Mesodermal cell (in vitro differentiated cells): ENCODE data around the gene TMPRSS7.
A peak's percentile ranks its signal among the peaks of the same experiment; 100 is the strongest.

Experiments used
- H3K27ac ChIP-seq: 2 replicates; pipeline ENCODE4 v1.7.0; 2013; ENCODE audit warnings: mild to moderate bottlenecking, low read depth, low read length, moderate library complexity; ENCODE audit not compliant: severe bottlenecking
- H3K36me3 ChIP-seq: 2 replicates; pipeline ENCODE4 v1.7.1; 2013; ENCODE audit warnings: mild to moderate bottlenecking, low read length, moderate library complexity; ENCODE audit not compliant: control insufficient read depth, insufficient read depth
- H3K4me1 ChIP-seq: one replicate; pipeline ENCODE4 v1.7.1; 2013; ENCODE audit warnings: mild to moderate bottlenecking, low read length; ENCODE audit not compliant: insufficient read depth, control insufficient read depth, poor library complexity, severe bottlenecking
- H3K4me3 ChIP-seq: 2 replicates; pipeline ENCODE4 v1.7.0; 2013; ENCODE audit warnings: low read length, control low read depth, mild to moderate bottlenecking; ENCODE audit not compliant: insufficient read depth, poor library complexity, severe bottlenecking; ENCODE audit errors: extremely low read depth
- H3K9me3 ChIP-seq: 2 replicates; pipeline ENCODE4 v1.7.1; 2013; ENCODE audit warnings: mild to moderate bottlenecking, low read length, moderate library complexity; ENCODE audit not compliant: control insufficient read depth
- WGBS, 2 experiments: methylation state at CpG; one replicate each; pipeline ENCODE4 v1.1.5; 2013; ENCODE audit warnings: missing lambda C conversion rate in 2 of 2; ENCODE audit not compliant: insufficient coverage in 2 of 2; 5-methylcytosine and 5-hydroxymethylcytosine counted together

TMPRSS7 gene

GRCh38 chr3:112013058-112013783 is 21.3 kb upstream of the TMPRSS7 start:
- 51 to 71% methylated on average over 12 to 15 of the region's 19 CpGs for WGBS, 2 experiments
- no peaks in the 10 kb centered on the region for H3K9me3 ChIP-seq
- H3K27ac ChIP-seq, result no peak overlapping the region
- H3K4me3 ChIP-seq, result no peak overlapping the region
- no peaks in the 10 kb centered on the region for H3K4me1 ChIP-seq
- H3K36me3 ChIP-seq, result no peaks in the 10 kb centered on the region

DNA sequence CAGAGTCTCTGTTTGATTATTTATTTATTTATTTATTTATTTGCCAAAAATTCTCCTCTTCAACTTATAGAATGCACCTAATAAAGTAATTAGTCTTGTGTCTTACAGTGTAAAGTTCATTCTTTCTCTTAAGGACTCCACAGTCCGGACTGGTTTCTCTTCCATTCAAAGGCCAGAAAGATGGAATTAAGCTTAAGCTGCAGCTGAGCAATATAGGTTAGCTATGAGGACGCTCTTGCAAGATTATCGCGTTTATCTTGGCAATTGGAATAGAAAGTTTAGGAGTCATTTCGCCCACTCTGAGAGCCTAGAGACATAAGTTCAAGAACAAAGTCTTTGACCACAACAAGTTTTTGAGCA is 20.8 kb upstream of the TMPRSS7 start:
- no peak overlapping the region for H3K4me3 ChIP-seq
- no peaks in the 10 kb centered on the region for H3K36me3 ChIP-seq
- WGBS, 2 experiments, result 80 to 82% methylated on average over 4 to 5 of the region's 5 CpGs
- H3K9me3 ChIP-seq, result no peaks in the 10 kb centered on the region
- H3K4me1 ChIP-seq, result no peaks in the 10 kb centered on the region
- H3K27ac ChIP-seq, result no peak overlapping the region

- no peak overlapping the region for H3K27ac ChIP-seq
- H3K9me3 ChIP-seq, result peaks cover 6% of the 10 kb centered on the region
- peaks cover 4% of the 10 kb centered on the region for H3K4me1 ChIP-seq
- no peaks in the 10 kb centered on the region for H3K36me3 ChIP-seq
- no peak overlapping the region for H3K4me3 ChIP-seq
Observed at GRCh38 chr3:112017091-112017490, 17.4 kb upstream of the TMPRSS7 start.

- H3K4me1 ChIP-seq, result peaks cover 4% of the 10 kb centered on the region
- H3K4me3 ChIP-seq, result no peak overlapping the region
- H3K9me3 ChIP-seq, result peaks cover 6% of the 10 kb centered on the region
- H3K27ac ChIP-seq, result no peak overlapping the region
- no peaks in the 10 kb centered on the region for H3K36me3 ChIP-seq
- 80 to 95% methylated on average over 3 to 4 of the region's 4 CpGs for WGBS, 2 experiments
Observed at GRCh38 chr3:112018712-112019111, 15.8 kb upstream of the TMPRSS7 start.

DNA sequence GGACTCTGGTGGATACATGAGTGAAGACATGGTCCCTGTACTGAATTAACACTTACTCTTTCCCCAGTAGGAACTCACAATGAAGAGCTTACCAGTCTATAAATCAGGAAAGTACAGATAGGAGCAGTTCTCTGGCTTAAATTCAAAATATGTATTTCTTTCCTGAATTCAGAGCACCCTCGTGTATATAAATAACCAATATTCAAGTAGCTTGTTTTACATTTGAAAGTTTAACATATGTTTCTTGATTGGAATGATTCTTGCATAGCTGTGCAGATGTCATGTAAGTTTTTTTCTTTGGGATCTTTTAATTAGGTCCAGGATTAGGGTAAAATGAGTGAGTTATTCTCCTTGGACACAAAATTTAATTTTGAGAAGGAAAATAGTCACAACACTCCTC is 14.8 kb upstream of the TMPRSS7 start:
- H3K36me3 ChIP-seq, result no peaks in the 10 kb centered on the region
- H3K9me3 ChIP-seq, result peaks cover 6% of the 10 kb centered on the region
- no peak overlapping the region for H3K27ac ChIP-seq
- H3K4me1 ChIP-seq, result peaks cover 4% of the 10 kb centered on the region
- no peak overlapping the region for H3K4me3 ChIP-seq
- WGBS, 2 experiments, result no CpG with 5 or more reads among the region's 1 CpG

GRCh38 chr3:112020674-112021085 is 13.9 kb upstream of the TMPRSS7 start:
- Histone ChIP-seq H3K4me3 (no peak overlapping the region), H3K9me3 (peaks cover 6% of the 10 kb centered on the region), H3K27ac (peak overlapping the region; percentile 63), H3K36me3 (no peaks in the 10 kb centered on the region), H3K4me1 (peaks cover 4% of the 10 kb centered on the region)
- WGBS, 2 experiments, result no CpG with 5 or more reads among the region's 1 CpG

GRCh38 chr3:112027142-112027541 is 7.4 kb upstream of the TMPRSS7 start:
- no peak overlapping the region for H3K4me3 ChIP-seq
- H3K9me3 ChIP-seq, result no peaks in the 10 kb centered on the region
- no peaks in the 10 kb centered on the region for H3K4me1 ChIP-seq
- no peaks in the 10 kb centered on the region for H3K36me3 ChIP-seq
- no peak overlapping the region for H3K27ac ChIP-seq
- 90 to 98% methylated on average over 2 to 4 of the region's 4 CpGs for WGBS, 2 experiments

GRCh38 chr3:112027826-112028225 is 6.7 kb upstream of the TMPRSS7 start:
- Histone ChIP-seq H3K4me1 (no peaks in the 10 kb centered on the region), H3K4me3 (no peak overlapping the region), H3K27ac (no peak overlapping the region), H3K9me3 (no peaks in the 10 kb centered on the region), H3K36me3 (no peaks in the 10 kb centered on the region)
- 77 to 83% methylated on average over 3 to 4 of the region's 4 CpGs for WGBS, 2 experiments

DNA sequence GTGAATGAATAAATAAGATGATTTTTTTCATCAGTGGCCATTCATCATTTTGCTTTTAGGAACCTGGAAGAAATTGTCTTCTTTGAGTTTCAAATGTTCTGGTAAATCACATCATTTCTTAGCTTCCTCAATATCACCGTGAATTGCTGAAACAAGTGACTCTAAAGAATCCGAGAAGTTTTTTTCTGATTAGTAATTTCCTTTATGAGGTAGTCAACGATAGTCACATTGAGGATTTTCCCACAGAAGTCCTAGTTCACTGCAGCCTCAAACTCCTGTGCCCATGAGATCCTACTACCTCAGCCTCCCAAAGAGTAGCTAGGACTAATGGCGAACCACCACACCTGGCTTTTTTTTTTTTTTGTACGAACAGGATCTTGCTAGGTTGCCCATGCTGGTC is 3.6 kb upstream of the TMPRSS7 start:
- Histone ChIP-seq H3K36me3 (no peaks in the 10 kb centered on the region), H3K9me3 (no peaks in the 10 kb centered on the region), H3K4me1 (no peaks in the 10 kb centered on the region), H3K4me3 (no peak overlapping the region), H3K27ac (no peak overlapping the region)
- 90 to 96% methylated on average over 3 of the region's 5 CpGs for WGBS, 2 experiments

DNA sequence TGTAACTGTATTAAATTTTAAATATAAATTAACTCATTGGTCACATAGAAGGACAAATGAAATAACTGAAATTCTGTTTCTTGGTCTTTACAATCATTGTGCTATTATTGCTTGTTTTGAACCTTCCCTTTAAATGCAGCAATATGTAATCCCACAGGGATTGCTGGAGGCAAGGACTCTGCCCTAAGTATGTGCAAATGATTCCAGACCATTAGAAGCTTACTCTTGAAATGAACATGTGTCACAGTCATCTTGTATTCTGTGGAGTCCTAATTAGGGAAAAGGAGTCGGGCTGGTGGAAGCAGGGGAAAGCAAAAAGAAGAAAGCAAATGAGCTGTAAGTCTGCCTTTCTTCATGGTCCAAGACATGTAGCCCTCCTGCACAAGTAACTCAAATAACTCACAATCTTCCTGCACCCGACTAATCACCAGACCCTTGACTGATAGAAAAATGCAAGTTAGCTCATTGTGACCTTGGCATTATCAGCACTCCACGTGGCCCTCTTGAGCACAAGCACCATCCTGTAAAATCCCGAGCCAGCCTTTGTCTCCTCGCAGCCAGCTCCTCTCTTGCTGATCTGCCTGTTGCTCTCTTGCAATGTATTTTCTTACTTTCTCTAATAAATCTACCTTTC is 2.3 kb upstream of the TMPRSS7 start:
- Histone ChIP-seq H3K4me1 (no peaks in the 10 kb centered on the region), H3K36me3 (no peaks in the 10 kb centered on the region), H3K4me3 (no peak overlapping the region), H3K9me3 (peaks cover 2% of the 10 kb centered on the region), H3K27ac (no peak overlapping the region)
- WGBS, 2 experiments, result 86 to 88% methylated on average over 4 to 5 of the region's 5 CpGs

DNA sequence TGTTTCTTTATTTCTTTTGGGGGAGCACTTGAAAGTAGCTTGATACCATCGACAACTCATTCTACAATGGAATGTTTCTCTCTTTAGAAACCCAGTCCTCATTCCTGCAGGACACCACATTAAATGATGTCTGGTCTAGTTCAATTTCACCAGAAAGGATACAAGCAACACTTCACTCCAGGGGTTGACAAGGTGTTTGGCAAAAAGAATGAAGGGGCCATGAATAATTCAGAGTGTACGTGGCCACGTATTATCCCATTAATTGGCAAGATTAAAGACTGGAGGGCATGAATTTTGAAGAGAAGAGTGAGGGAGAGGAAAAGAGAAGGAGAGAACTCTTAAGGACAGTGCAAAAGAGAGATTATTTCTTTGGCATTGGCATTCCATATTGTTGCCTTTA is 705 bp downstream of the TMPRSS7 start:
- Histone ChIP-seq H3K36me3 (no peaks in the 10 kb centered on the region), H3K27ac (no peak overlapping the region), H3K4me3 (no peak overlapping the region), H3K9me3 (peaks cover 4% of the 10 kb centered on the region), H3K4me1 (no peaks in the 10 kb centered on the region)
- WGBS, 2 experiments, result 78 to 80% methylated on average over 3 of the region's 3 CpGs
